ENCODE data around the gene NUP107. TPM values are rescaled to one million over a fixed set of nuclear protein-coding genes. Genes with fewer than 3 reads are reported as not detected.

NUP107 gene
- total RNA-seq, 1 donor from 2014 or later: 136 TPM

DNA sequence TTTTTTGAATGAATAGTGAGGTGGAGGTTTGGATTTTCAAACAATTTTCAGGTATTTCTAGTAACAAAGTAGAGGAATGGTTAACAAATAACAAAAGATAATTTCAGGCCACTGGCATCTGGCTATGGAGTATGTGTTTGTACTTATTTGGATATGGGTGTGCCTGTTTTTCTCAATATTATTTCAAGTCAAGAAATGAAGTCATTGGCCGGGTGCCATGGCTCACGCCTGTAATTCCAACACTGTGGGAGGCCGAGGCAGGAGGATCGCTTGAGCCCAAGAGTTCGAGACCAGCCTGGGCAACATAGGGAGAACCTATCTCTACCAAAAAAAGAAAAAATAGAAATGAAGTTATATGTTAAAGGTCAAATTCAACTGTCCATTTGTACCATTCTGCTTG is 73.1 kb downstream of the NUP107 start:
- TF ChIP-seq, protein P1, sequence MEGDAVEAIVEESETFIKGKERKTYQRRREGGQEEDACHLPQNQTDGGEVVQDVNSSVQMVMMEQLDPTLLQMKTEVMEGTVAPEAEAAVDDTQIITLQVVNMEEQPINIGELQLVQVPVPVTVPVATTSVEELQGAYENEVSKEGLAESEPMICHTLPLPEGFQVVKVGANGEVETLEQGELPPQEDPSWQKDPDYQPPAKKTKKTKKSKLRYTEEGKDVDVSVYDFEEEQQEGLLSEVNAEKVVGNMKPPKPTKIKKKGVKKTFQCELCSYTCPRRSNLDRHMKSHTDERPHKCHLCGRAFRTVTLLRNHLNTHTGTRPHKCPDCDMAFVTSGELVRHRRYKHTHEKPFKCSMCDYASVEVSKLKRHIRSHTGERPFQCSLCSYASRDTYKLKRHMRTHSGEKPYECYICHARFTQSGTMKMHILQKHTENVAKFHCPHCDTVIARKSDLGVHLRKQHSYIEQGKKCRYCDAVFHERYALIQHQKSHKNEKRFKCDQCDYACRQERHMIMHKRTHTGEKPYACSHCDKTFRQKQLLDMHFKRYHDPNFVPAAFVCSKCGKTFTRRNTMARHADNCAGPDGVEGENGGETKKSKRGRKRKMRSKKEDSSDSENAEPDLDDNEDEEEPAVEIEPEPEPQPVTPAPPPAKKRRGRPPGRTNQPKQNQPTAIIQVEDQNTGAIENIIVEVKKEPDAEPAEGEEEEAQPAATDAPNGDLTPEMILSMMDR (conservative IDR thresholded peaks at IDR 0.05): no peak
- H3K27me3 Mint-ChIP-seq (ENCODE audit: low read depth): no peaks in the 10 kb centered on the region
- no peaks in the 10 kb centered on the region for H3K4me1 Mint-ChIP-seq
- H3K27ac Mint-ChIP-seq (ENCODE audit: unreplicated experiment): no peak overlapping the region
- no peak for DNase-seq (ENCODE audit: low read depth, low spot score)
- no peaks in the 10 kb centered on the region for H3K9me3 Mint-ChIP-seq
- peaks cover 8% of the 10 kb centered on the region for H3K36me3 Mint-ChIP-seq (ENCODE audit: low read depth)
- H3K4me3 Mint-ChIP-seq: no peak overlapping the region

DNA sequence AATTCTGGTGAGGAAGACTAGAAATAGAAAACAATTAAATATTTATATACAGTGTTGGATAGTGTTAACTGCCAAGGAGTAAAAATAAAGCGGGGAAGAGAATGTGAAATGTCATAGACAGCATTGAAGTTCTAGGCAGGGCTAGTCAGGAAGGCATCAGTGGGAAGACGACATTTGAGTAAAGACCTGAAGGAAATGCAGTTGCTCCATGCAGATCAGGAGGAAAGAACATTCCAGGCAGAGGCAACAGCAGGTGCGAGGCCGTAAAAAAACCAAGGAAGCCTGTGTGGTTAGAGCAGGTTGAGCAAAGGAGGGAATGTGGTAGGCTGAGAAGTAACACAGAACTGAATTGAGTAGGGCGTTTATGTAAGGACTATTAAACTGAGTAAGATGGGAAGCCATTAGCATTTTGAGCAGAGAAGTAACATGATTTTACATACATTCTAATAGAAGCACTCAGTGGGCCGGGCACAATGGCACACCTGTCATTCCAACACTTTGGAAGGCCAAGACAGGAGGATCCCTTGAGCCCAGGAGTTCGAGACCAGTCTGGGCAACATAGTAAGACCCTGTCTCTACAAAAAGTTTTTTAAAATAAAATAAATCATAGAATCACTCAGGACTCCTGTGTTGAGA is 74.1 kb downstream of the NUP107 start:
- H3K4me3 Mint-ChIP-seq: no peak overlapping the region
- DNase-seq (ENCODE audit: low read depth, low spot score): no peak
- H3K27ac Mint-ChIP-seq (ENCODE audit: unreplicated experiment): no peak overlapping the region
- peaks cover 6% of the 10 kb centered on the region for H3K36me3 Mint-ChIP-seq (ENCODE audit: low read depth)
- TF ChIP-seq, protein P1 (conservative IDR thresholded peaks at IDR 0.05): no peak
- no peaks in the 10 kb centered on the region for H3K9me3 Mint-ChIP-seq
- H3K27me3 Mint-ChIP-seq (ENCODE audit: low read depth): no peaks in the 10 kb centered on the region
- H3K4me1 Mint-ChIP-seq: no peaks in the 10 kb centered on the region

DNA sequence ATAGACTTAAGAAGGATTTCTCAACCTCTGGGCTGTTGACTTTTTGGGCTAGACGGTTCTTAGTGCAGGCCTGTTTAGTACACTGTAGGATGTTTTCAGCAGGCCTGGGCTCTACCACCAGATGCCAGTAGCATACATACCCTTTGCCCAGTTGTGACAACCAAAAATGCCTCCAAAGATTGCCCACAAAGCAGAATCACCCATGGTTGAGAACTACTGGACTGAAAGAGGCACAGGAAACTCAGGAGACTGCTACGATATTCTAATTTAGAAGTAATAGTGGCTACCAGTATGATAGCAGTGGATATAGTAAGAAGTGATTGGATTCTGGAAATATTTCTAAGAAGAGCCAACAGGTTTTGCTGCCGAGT is 74.6 kb downstream of the NUP107 start:
- no peak for DNase-seq (ENCODE audit: low read depth, low spot score)
- TF ChIP-seq, protein P1 (conservative IDR thresholded peaks at IDR 0.05): no peak
- Mint-ChIP-seq H3K27ac (ENCODE audit: unreplicated experiment) (no peak overlapping the region), H3K36me3 (ENCODE audit: low read depth) (peaks cover 6% of the 10 kb centered on the region), H3K4me3 (no peak overlapping the region), H3K27me3 (ENCODE audit: low read depth) (no peaks in the 10 kb centered on the region), H3K4me1 (no peaks in the 10 kb centered on the region), H3K9me3 (no peaks in the 10 kb centered on the region)

DNA sequence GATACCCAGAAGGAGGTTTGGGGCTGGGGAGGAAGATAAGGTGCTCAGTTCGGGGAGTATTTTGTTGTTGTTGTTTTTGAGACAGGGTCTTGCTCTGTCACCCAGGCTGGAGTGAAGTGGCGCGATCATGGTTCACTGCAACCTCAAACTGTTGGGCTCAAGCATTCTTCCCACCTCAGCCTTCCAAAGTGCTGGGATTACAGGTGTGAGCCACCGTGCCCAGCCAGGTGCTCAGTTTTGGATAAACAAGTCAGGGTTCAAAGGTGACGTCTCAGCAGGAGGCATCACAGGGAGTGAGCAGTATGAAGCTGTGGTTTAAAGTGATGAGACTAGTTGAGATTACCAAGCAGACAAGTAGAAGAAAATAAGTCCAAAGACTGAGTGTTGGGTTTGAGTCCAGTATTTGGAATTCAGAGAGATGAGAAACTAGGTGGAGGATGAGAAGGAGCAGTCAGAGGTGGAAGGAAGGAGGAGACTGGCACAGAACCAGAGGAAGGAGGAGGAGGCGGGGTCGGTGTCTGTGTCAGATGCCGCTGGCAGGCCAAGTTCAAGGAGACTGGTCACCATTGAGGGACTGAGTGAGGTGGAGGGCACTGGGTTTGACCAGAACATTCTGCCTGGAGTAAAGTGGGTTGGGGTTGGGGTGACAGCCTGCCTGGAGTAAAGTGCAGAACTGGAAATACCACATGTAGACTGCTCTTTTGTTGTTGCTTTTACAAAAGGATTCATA is 75.3 kb downstream of the NUP107 start:
- Mint-ChIP-seq H3K36me3 (ENCODE audit: low read depth) (peaks cover 6% of the 10 kb centered on the region), H3K27ac (ENCODE audit: unreplicated experiment) (no peak overlapping the region), H3K4me1 (no peaks in the 10 kb centered on the region), H3K27me3 (ENCODE audit: low read depth) (no peaks in the 10 kb centered on the region), H3K4me3 (no peak overlapping the region), H3K9me3 (no peaks in the 10 kb centered on the region)
- DNase-seq (ENCODE audit: low read depth, low spot score): no peak
- TF ChIP-seq, protein P1 (conservative IDR thresholded peaks at IDR 0.05): no peak

DNA sequence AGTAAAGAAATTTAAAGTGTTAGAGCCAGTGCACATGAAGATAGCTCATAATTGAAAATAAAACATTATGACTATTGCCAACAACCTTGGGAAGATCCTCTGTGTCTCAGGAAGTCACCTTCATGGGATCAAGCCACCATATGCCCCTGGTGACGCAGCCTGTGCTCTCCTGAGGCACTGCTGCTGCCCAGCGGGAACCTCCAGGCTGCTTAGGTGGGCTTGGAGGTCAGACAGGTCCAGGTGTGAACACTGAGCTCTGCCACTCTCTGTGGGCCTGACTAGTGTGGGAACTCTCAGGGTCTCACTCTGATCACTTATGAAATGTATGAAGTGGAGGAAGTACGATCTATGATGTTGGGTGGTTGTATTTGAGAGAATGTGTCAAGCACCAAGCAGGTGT is 75.9 kb downstream of the NUP107 start:
- Mint-ChIP-seq H3K27me3 (ENCODE audit: low read depth) (no peaks in the 10 kb centered on the region), H3K36me3 (ENCODE audit: low read depth) (peaks cover 6% of the 10 kb centered on the region), H3K9me3 (no peaks in the 10 kb centered on the region), H3K4me1 (no peaks in the 10 kb centered on the region), H3K4me3 (no peak overlapping the region), H3K27ac (ENCODE audit: unreplicated experiment) (no peak overlapping the region)
- TF ChIP-seq, protein P1 (conservative IDR thresholded peaks at IDR 0.05): no peak
- DNase-seq (ENCODE audit: low read depth, low spot score): no peak

Measured in neural crest cell (in vitro differentiated cells).